Lower leg skin (tissue), 4 donors: ENCODE data around the gene PRR14. TPM values are rescaled to one million over a fixed set of nuclear protein-coding genes. Genes with fewer than 3 reads are reported as not detected.

ENCODE experiments used
- DNase-seq, 2 donors: peaks; one replicate each; pipeline ENCODE4 v3.0.0-alpha.2; 2019; ENCODE audit warnings: low spot score in 2 of 2
- H3K4me3 ChIP-seq: fragments of 200-600 bp; sonication (generic); 2 replicates; pipeline ENCODE4 v1.5.1; 2017; ENCODE audit warnings: mild to moderate bottlenecking, low read depth; ENCODE audit not compliant: poor library complexity, severe bottlenecking
- POLR2A ChIP-seq, 2 donors: fragments of 450-650 bp; IDR thresholded peaks; one replicate each; pipeline ENCODE4 v1.6.1; 2016 to 2017; ENCODE audit warnings: antibody characterized with exemption in 2 of 2, mild to moderate bottlenecking in 1 of 2, moderate library complexity in 1 of 2
- WGBS, 2 donors: methylation state at CpG; one replicate each; pipeline ENCODE4 v1.1.5; 2018; 5-methylcytosine and 5-hydroxymethylcytosine counted together
- intact Hi-C: fragments of 100-400 bp; cut with DNase I; formaldehyde crosslinking; loops from one replicate; pipeline ENCODE4 v1.15.0; 2023; ENCODE audit warnings: low total_unique reads
- total RNA-seq, 4 donors: library from RNA; depleted of rRNA; stranded (reverse); fragments of >200 nt; gene quantifications; one replicate each; pipeline ENCODE4 v1.1.0, GENCODE V29; 2016
- TF ChIP-seq, protein P1 (sequence below), 3 donors: fragments of 450-650 bp; IDR thresholded peaks; one replicate each; pipeline ENCODE4 v1.5.1; 2016; ENCODE audit warnings: antibody characterized with exemption in 3 of 3, mild to moderate bottlenecking in 3 of 3, moderate library complexity in 2 of 3

The PRR14 gene
- total RNA-seq, 4 donors from 2014 or later, result 23.8 to 67.5 (median 37.1) TPM

GRCh38 chr16:30664616-30665109 is 13.9 kb downstream of the PRR14 start:
- intact Hi-C loops, result no loop called here
- TF ChIP-seq POLR2A (IDR thresholded peaks at IDR 0.05), result no peak
- TF ChIP-seq, protein P1, sequence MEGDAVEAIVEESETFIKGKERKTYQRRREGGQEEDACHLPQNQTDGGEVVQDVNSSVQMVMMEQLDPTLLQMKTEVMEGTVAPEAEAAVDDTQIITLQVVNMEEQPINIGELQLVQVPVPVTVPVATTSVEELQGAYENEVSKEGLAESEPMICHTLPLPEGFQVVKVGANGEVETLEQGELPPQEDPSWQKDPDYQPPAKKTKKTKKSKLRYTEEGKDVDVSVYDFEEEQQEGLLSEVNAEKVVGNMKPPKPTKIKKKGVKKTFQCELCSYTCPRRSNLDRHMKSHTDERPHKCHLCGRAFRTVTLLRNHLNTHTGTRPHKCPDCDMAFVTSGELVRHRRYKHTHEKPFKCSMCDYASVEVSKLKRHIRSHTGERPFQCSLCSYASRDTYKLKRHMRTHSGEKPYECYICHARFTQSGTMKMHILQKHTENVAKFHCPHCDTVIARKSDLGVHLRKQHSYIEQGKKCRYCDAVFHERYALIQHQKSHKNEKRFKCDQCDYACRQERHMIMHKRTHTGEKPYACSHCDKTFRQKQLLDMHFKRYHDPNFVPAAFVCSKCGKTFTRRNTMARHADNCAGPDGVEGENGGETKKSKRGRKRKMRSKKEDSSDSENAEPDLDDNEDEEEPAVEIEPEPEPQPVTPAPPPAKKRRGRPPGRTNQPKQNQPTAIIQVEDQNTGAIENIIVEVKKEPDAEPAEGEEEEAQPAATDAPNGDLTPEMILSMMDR (IDR thresholded peaks at IDR 0.05), result no peak
- no peak overlapping the region for H3K4me3 ChIP-seq
- DNase-seq, result no peak
- WGBS, 2 donors, result 89 to 91% methylated on average over 8 to 15 of the region's 15 CpGs

DNA sequence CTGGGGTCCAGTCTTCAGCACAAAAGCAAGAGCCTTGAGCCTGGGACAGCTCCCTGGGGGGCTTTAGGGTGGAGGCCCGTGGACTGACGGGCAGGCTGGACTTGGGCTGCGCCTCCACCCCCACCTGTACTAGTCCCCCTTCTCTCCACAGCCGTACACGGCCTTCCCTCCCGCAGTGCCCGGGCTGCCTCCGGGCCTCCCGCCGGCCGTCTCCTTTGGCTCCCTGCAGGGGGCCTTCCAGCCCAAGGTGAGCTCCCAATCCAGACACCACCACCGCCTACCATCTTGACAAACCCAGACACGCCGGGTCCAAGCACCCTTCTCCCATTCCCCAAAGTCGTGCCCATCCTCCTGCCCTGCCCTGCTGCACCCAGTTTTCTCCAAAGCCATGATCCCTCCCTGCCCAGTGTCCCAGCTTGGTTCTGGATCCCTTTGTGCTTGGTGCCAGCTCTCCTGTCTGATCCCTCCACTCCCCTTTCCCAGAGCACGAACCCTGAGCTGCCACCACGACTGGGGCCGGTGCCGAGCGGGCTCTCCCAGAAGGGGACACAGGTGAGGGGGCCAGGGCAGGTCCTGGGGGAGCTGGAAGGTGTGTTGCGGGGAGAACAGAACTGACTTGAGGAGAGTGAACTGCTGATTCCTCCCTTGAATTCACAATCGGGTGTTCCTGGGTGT is 14.5 kb downstream of the PRR14 start:
- TF ChIP-seq, protein P1 (IDR thresholded peaks at IDR 0.05), result peak in 1 of 3 donors; percentile 33
- TF ChIP-seq POLR2A (IDR thresholded peaks at IDR 0.05), result no peak
- DNase-seq, result no peak
- intact Hi-C loops, result no loop called here
- no peak overlapping the region for H3K4me3 ChIP-seq
- WGBS, 2 donors, result 83 to 85% methylated on average over 21 to 22 of the region's 22 CpGs

DNA sequence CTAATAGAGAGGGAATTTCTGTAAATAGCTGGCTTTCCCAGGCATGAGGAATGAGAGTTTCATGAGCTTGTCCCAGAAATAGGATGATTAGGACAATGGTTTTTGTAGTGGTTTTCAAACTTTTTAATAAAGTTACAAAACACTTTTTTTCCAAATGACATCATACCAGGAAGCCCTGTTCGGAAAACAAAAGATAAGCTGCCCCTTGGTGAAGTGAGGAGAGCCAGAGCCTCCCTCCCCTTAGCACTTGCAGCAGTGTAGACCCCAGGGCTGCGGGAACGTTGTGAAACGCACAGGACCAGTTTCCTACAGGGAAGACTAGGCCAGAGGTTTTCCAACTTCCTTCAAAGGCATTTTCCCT is 15.1 kb downstream of the PRR14 start:
- 73 to 85% methylated on average over 4 of the region's 4 CpGs for WGBS, 2 donors
- H3K4me3 ChIP-seq, result no peak overlapping the region
- intact Hi-C loops, result no loop called here
- TF ChIP-seq POLR2A (IDR thresholded peaks at IDR 0.05), result no peak
- TF ChIP-seq, protein P1 (IDR thresholded peaks at IDR 0.05), result no peak
- DNase-seq, result no peak

DNA sequence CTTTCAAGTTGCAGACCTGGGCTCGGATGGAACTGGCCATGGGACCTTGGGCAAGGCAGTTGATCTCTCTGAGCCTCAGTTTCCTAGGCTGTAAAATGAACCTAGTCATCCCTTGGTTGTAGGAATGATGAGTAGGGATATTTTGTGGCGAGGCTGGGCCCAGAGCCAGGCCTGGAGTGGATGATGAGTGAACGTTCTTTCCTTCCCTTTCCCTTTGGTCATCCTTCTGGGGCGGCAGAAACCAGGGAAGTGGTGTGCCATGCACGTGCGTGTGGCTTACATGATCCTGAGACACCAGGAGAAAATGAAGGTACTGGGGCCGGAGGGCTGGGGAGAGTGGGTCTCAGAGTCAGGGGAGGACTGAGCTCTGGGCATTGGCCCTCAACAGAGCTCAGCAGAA is 15.9 kb downstream of the PRR14 start:
- no peak for TF ChIP-seq POLR2A (IDR thresholded peaks at IDR 0.05)
- TF ChIP-seq, protein P1 (IDR thresholded peaks at IDR 0.05), result no peak
- intact Hi-C loops, result no loop called here
- 81 to 86% methylated on average over 7 of the region's 7 CpGs for WGBS, 2 donors
- H3K4me3 ChIP-seq, result no peak overlapping the region
- DNase-seq, result no peak

DNA sequence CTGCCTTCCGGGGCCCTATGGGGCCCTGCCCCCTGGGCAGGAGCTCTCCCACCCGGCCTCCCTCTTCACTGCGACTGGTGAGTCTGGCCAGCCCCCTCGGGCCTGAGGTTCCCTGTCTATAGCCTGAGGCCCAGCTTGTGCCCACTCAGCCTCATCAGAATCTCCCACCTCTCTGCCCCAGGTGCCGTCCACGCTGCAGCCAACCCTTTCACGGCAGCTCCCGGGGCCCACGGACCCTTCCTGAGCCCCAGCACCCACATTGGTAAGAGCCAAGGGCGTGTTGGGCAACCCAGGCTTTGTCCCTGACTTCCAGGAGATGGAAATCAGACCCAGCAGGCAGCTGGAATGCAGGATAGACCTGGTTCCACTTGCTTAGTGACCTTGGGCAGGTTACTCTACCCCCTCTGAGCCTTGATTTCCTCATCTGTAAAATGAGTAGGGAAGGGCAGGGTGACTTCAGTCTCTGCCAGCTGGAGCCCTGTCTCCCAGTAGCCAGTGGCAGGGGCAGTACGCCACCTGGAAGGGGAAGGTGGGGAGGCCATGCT is 16.7 kb downstream of the PRR14 start:
- 87 to 92% methylated on average over 11 of the region's 11 CpGs for WGBS, 2 donors
- no peak for DNase-seq
- TF ChIP-seq POLR2A (IDR thresholded peaks at IDR 0.05), result no peak
- TF ChIP-seq, protein P1 (IDR thresholded peaks at IDR 0.05), result no peak
- intact Hi-C loops, result no loop called here
- no peak overlapping the region for H3K4me3 ChIP-seq
